Epidermal melanocyte (primary cell): ENCODE measurements around the gene CRACR2A.

Experiments
- DNase-seq: peaks from one replicate; pipeline ENCODE4 v3.0.0; 2011; ENCODE audit warnings: low spot score; ENCODE audit not compliant: insufficient read length

Gene CRACR2A

GRCh38 chr12:3684449-3685051 is 68.4 kb downstream of the CRACR2A start:
- no peak for DNase-seq

- no peak for DNase-seq
Measured at GRCh38 chr12:3683670-3684069, 69.2 kb downstream of the CRACR2A start.

- no peak for DNase-seq
Measured at GRCh38 chr12:3681595-3682061, 71.3 kb downstream of the CRACR2A start.

- DNase-seq, result no peak
Measured at GRCh38 chr12:3680919-3681594, 71.9 kb downstream of the CRACR2A start.

GRCh38 chr12:3679831-3680230 is 73.1 kb downstream of the CRACR2A start:
- no peak for DNase-seq

GRCh38 chr12:3677609-3678008 is 75.3 kb downstream of the CRACR2A start:
- no peak for DNase-seq

- no peak for DNase-seq
Measured at GRCh38 chr12:3673981-3674708, 78.8 kb downstream of the CRACR2A start.

- DNase-seq, result no peak
Measured at GRCh38 chr12:3672113-3672509, 80.8 kb downstream of the CRACR2A start.

GRCh38 chr12:3671330-3672112 is 81.4 kb downstream of the CRACR2A start:
- DNase-seq, result no peak

GRCh38 chr12:3670083-3670620 is 82.8 kb downstream of the CRACR2A start:
- no peak for DNase-seq

GRCh38 chr12:3669594-3669993 is 83.3 kb downstream of the CRACR2A start:
- no peak for DNase-seq

- no peak for DNase-seq
Measured at GRCh38 chr12:3668479-3669165, 84.3 kb downstream of the CRACR2A start.

- no peak for DNase-seq
Measured at GRCh38 chr12:3667485-3667884, 85.4 kb downstream of the CRACR2A start.

- no peak for DNase-seq
Measured at GRCh38 chr12:3666441-3666840, 86.5 kb downstream of the CRACR2A start.

GRCh38 chr12:3662521-3662921 is 90.4 kb downstream of the CRACR2A start:
- no peak for DNase-seq

- no peak for DNase-seq
Measured at GRCh38 chr12:3661028-3661427, 91.9 kb downstream of the CRACR2A start.

- DNase-seq, result no peak
Measured at GRCh38 chr12:3658327-3659163, 94.4 kb downstream of the CRACR2A start.

- DNase-seq, result no peak
Measured at GRCh38 chr12:3656946-3657622, 95.8 kb downstream of the CRACR2A start.

GRCh38 chr12:3655328-3655900 is 97.5 kb downstream of the CRACR2A start:
- DNase-seq, result no peak
